Activated CD4-positive, alpha-beta T cell treated with anti-CD3 and anti-CD28 coated beads for 24 hours (primary cell): Measurements from ENCODE around the gene PRKN.
"Not testable (repeated sequence)": the region's sequence is repeated elsewhere in the genome, so short reads cannot be mapped to it uniquely, and the experiment has no call there.

ENCODE experiments used
- DNase-seq, 2 donors: peaks; one replicate each; pipeline ENCODE4 v3.0.0-alpha.2; 2020; ENCODE audit warnings: low read depth in 2 of 2

Gene PRKN

GRCh38 chr6:162538643-162539064, 188.9 kb downstream of the PRKN start:
- no peak for DNase-seq

GRCh38 chr6:162533009-162533400, 194.6 kb downstream of the PRKN start:
- no peak for DNase-seq

GRCh38 chr6:162532283-162533008, 195.1 kb downstream of the PRKN start:
- no peak for DNase-seq

GRCh38 chr6:162531391-162531790, 196.2 kb downstream of the PRKN start:
- DNase-seq = not testable (repeated sequence)

- DNase-seq = no peak
These were observed 199.0 kb downstream of the PRKN start for GRCh38 chr6:162528538-162528937.

- DNase-seq = no peak
These were observed 200.6 kb downstream of the PRKN start for GRCh38 chr6:162526960-162527359.

GRCh38 chr6:162525181-162525580, 202.4 kb downstream of the PRKN start:
- DNase-seq = no peak

GRCh38 chr6:162512744-162513143, 214.8 kb downstream of the PRKN start:
- no peak for DNase-seq

- DNase-seq = no peak
These were observed 230.2 kb downstream of the PRKN start for GRCh38 chr6:162497389-162497788.

GRCh38 chr6:162493917-162494316, 233.6 kb downstream of the PRKN start:
- no peak for DNase-seq

- no peak for DNase-seq
These were observed 235.9 kb downstream of the PRKN start for GRCh38 chr6:162491637-162492036.

- DNase-seq = no peak
These were observed 238.2 kb downstream of the PRKN start for GRCh38 chr6:162489101-162489976.

GRCh38 chr6:162488444-162488843, 239.1 kb downstream of the PRKN start:
- no peak for DNase-seq

GRCh38 chr6:162485464-162485863, 242.1 kb downstream of the PRKN start:
- DNase-seq = no peak

GRCh38 chr6:162481938-162482337, 245.6 kb downstream of the PRKN start:
- no peak for DNase-seq

- DNase-seq = no peak
These were observed 246.2 kb downstream of the PRKN start for GRCh38 chr6:162481320-162481719.

GRCh38 chr6:162478192-162478671, 249.3 kb downstream of the PRKN start:
- no peak for DNase-seq

- no peak for DNase-seq
These were observed 252.8 kb downstream of the PRKN start for GRCh38 chr6:162474722-162475121.

GRCh38 chr6:162471842-162472241, 255.7 kb downstream of the PRKN start:
- no peak for DNase-seq

GRCh38 chr6:162468326-162468725, 259.2 kb downstream of the PRKN start:
- DNase-seq = no peak

- DNase-seq = no peak
These were observed 259.9 kb downstream of the PRKN start for GRCh38 chr6:162467679-162468078.

GRCh38 chr6:162463576-162463975, 264.0 kb downstream of the PRKN start:
- no peak for DNase-seq

- DNase-seq = no peak
These were observed 267.6 kb downstream of the PRKN start for GRCh38 chr6:162459985-162460384.
